CD4-positive, alpha-beta T cell treated with Interleukin-4 for 1 hour (primary cell): ENCODE data around the gene ZDHHC4.
A peak's percentile ranks its signal among the peaks of the same experiment; 100 is the strongest.

Experiments used
- DNase-seq, 2 donors: peaks; one replicate each; pipeline ENCODE4 v3.0.0-alpha.2; 2020 to 2022

ZDHHC4 gene

GRCh38 chr7:6577369-6578113 is at the start of gene ZDHHC4:
Gene ZDHHC4, plus strand, starts transcription at chr7:6577454. Its CDS starts 3,108 bp downstream, at chr7:6580562.
- DNase-seq = peak; percentile 86 to 91

- DNase-seq = no peak
These were observed 48.7 kb upstream of the ZDHHC4 start for GRCh38 chr7:6528401-6529130.

GRCh38 chr7:6529643-6530042 is 47.6 kb upstream of the ZDHHC4 start:
- no peak for DNase-seq

- DNase-seq = peak; percentile 69 to 73
These were observed 46.4 kb upstream of the ZDHHC4 start for GRCh38 chr7:6530626-6531491.

- no peak for DNase-seq
These were observed 45.6 kb upstream of the ZDHHC4 start for GRCh38 chr7:6531492-6532279.

GRCh38 chr7:6532516-6532915 is 44.7 kb upstream of the ZDHHC4 start:
- DNase-seq = no peak

GRCh38 chr7:6533893-6534495 is 43.3 kb upstream of the ZDHHC4 start:
- DNase-seq = no peak

- no peak for DNase-seq
These were observed 40.7 kb upstream of the ZDHHC4 start for GRCh38 chr7:6536262-6537260.

- DNase-seq = no peak
These were observed 34.9 kb upstream of the ZDHHC4 start for GRCh38 chr7:6542368-6542767.

GRCh38 chr7:6545398-6546126 is 31.7 kb upstream of the ZDHHC4 start:
- DNase-seq = no peak

GRCh38 chr7:6546498-6547251 is 30.6 kb upstream of the ZDHHC4 start:
- DNase-seq = no peak

GRCh38 chr7:6547400-6547799 is 29.9 kb upstream of the ZDHHC4 start:
- DNase-seq = no peak

GRCh38 chr7:6551016-6551511 is 26.2 kb upstream of the ZDHHC4 start, which contains the start of gene GRID2IP:
Gene GRID2IP, minus strand, starts transcription at chr7:6551461. Its CDS starts 25 bp downstream, at chr7:6551436.
- DNase-seq = no peak

- DNase-seq = no peak
These were observed 23.7 kb upstream of the ZDHHC4 start for GRCh38 chr7:6553448-6554044.

- DNase-seq = no peak
These were observed 22.4 kb upstream of the ZDHHC4 start for GRCh38 chr7:6554848-6555247.

GRCh38 chr7:6556196-6556595 is 21.1 kb upstream of the ZDHHC4 start:
- DNase-seq = no peak

- DNase-seq = no peak
These were observed 18.4 kb upstream of the ZDHHC4 start for GRCh38 chr7:6558837-6559236.

- no peak for DNase-seq
These were observed 17.4 kb upstream of the ZDHHC4 start for GRCh38 chr7:6559896-6560295.

- no peak for DNase-seq
These were observed 15.1 kb upstream of the ZDHHC4 start for GRCh38 chr7:6562106-6562505.
